A549 treated with Hydrocortisone at 1 μM for 4 hours (cell line): Measurements from ENCODE around the gene GPR4. TPM values are rescaled to one million over a fixed set of nuclear protein-coding genes. Genes with fewer than 3 reads are reported as not detected.

Source experiments
- total RNA-seq: library from RNA; stranded (reverse); fragments of 200-300 nt; extraction: Qiagen RNA extraction; gene quantifications from 5 replicates; pipeline ENCODE4 v1.2.3, GENCODE V29; 2022

Gene GPR4
- total RNA-seq: 0.29 to 0.56 TPM (median 0.38 TPM) in 5 replicates

GRCh38 chr19:45601524-45602374 lies at the start of gene GPR4:
Gene GPR4, minus strand, starts transcription at chr19:45602212. Its CDS starts 10,346 bp downstream, at chr19:45591866.

GRCh38 chr19:45638930-45639729 lies 37.1 kb upstream of the GPR4 start, which contains the start of gene EML2:
Gene EML2, minus strand, starts transcription at chr19:45639397. Its CDS starts 21 bp downstream, at chr19:45639376.

DNA sequence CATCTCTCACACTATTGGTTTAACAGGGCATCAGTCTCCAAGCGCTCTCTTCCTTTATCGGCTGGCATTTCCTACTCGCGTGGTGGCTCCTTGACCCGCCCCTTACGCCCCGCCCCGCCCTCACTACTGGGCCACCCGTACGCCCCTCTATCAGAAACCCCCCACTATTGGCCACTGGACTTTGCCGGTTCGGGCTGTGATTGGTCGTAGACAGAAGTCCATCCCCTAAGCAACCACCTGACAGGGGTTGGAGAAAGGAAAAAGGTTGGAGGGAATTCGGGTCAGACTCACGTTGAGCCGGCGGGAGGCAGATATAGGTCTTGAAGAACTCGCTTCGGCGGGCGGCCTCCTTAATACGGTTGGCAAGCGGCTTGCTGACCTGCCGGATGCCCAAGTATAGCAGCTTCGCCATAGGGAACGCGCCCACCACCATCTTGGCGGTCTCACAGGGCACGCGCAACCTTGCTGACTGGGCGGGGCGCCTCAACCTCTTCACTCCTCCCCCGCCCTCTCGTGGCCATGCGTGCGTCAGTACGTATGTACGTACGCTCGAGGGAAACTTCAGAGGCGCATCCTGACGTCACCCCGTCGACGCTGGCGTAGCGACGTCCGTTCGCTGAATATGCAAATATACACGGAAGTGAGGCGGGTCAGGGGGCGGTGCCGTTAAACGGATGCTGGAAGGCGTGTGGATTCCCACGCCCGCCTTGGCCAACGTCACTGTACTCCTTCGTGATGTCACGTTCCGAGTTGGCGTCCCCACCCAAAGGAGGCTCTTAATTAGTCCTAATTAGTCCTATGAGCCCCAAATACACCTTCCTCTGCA lies 17.5 kb downstream of the GPR4 start, which contains the start of gene OPA3:
Gene OPA3 (minus strand): TSS at position 471 of the 826 bp plus-strand sequence. CDS start 38 bp downstream, at position 433.

Other genes with a start within 250 kb of the GPR4 start
- 11.1 to 13.3 TPM (median 12.3 TPM) in 5 replicates for gene ERCC2, start 231.6 kb downstream of the GPR4 start, total RNA-seq
- 33.6 to 48.1 TPM (median 40.0 TPM) in 5 replicates for gene PPP1R13L, start 197.1 kb downstream of the GPR4 start, total RNA-seq
- gene POLR1G, start 195.6 kb downstream of the GPR4 start, total RNA-seq: 45.2 to 51.3 TPM (median 49.5 TPM) in 5 replicates
- gene ERCC1, start 178.3 kb downstream of the GPR4 start, total RNA-seq: 140 to 173 TPM (median 163 TPM) in 5 replicates
- gene FOSB, start 134.2 kb downstream of the GPR4 start, total RNA-seq: 10.5 to 18.6 TPM (median 11.7 TPM) in 5 replicates
- gene RTN2, start 105.2 kb downstream of the GPR4 start, total RNA-seq: 10.0 to 15.5 TPM (median 12.0 TPM) in 5 replicates
- gene PPM1N, start 103.8 kb downstream of the GPR4 start, total RNA-seq: 6.8 to 9.0 TPM (median 7.4 TPM) in 5 replicates
- 201 to 246 TPM (median 235 TPM) in 5 replicates for gene VASP, start 94.7 kb downstream of the GPR4 start, total RNA-seq
- 14.6 to 19.6 TPM (median 18.2 TPM) in 5 replicates for gene OPA3, start 17.4 kb downstream of the GPR4 start, total RNA-seq
- gene EML2, start 37.2 kb upstream of the GPR4 start, total RNA-seq: 21.5 to 28.3 TPM (median 26.4 TPM) in 5 replicates
- gene GIPR, start 66.0 kb upstream of the GPR4 start, total RNA-seq: 2.5 to 3.5 TPM (median 2.8 TPM) in 5 replicates
- gene SNRPD2, start 89.7 kb upstream of the GPR4 start, total RNA-seq: 759 to 831 TPM (median 772 TPM) in 5 replicates
- 7.8 to 9.9 TPM (median 9.5 TPM) in 5 replicates for gene QPCTL, start 90.5 kb upstream of the GPR4 start, total RNA-seq
- 7.0 to 10.2 TPM (median 9.2 TPM) in 5 replicates for gene FBXO46, start 128.7 kb upstream of the GPR4 start, total RNA-seq
- 0.03 to 0.12 TPM (median 0.05 TPM) in 5 replicates for gene MEIOSIN, start 131.2 kb upstream of the GPR4 start, total RNA-seq
- gene SIX5, start 167.0 kb upstream of the GPR4 start, total RNA-seq: 17.9 to 28.6 TPM (median 24.3 TPM) in 5 replicates
- gene DMPK, start 180.3 kb upstream of the GPR4 start, total RNA-seq: 38.5 to 44.7 TPM (median 42.0 TPM) in 5 replicates
- 26.7 to 35.5 TPM (median 32.0 TPM) in 5 replicates for gene DMWD, start 190.6 kb upstream of the GPR4 start, total RNA-seq
- not detected in 5 replicates for gene RSPH6A, start 213.1 kb upstream of the GPR4 start, total RNA-seq